GM06990 (cell line): Measurements from ENCODE around the gene GKN1.
"Not testable (repeated sequence)": the region's sequence is repeated elsewhere in the genome, so short reads cannot be mapped to it uniquely, and the experiment has no call there.

ENCODE experiments used
- DNase-seq: peaks from one replicate; pipeline ENCODE4 v3.0.0-alpha.2; 2011; ENCODE audit not compliant: insufficient read length; ENCODE audit errors: extremely low read depth
- H3K27me3 ChIP-seq: replicated peaks from 2 replicates; pipeline ENCODE4 v1.6.0; 2011; ENCODE audit warnings: low read length; ENCODE audit not compliant: control insufficient read depth, insufficient read depth
- H3K36me3 ChIP-seq: 2 replicates; pipeline ENCODE4 v1.5.1; 2011; ENCODE audit warnings: low read length; ENCODE audit not compliant: control insufficient read depth, insufficient read depth
- H3K4me3 ChIP-seq: replicated peaks from 2 replicates; pipeline ENCODE4 v1.5.1; 2011; ENCODE audit warnings: low read depth, mild to moderate bottlenecking, control low read depth, low read length
- TF ChIP-seq, protein P1 (sequence below): IDR thresholded peaks from 2 replicates; pipeline ENCODE4 v1.5.1; 2011; ENCODE audit warnings: low read length, control low read depth, mild to moderate bottlenecking, inconsistent platforms; ENCODE audit not compliant: insufficient read depth, poor library complexity, severe bottlenecking

GKN1 gene

DNA sequence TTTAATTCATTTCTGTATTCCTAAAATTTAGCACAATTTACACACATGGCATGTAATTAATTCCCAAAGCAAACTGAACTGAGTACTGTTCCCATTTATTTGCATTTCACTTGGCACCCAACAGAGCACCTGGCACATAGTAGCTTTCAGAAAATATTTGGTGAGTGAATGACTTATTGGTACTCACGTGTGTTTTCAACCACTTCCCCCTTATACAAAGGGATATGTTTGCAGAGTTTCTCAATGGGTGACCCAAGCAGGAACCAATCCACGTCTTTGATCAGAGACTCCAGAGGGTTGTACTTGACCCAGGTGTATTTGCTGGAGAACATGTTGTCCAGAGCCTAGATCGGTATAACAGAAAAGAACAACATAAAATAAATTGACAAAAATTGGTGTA is 28.3 kb upstream of the GKN1 start:
- H3K27me3 ChIP-seq = no peaks in the 10 kb centered on the region; the same call in 1 of the 2 replicates
- DNase-seq = no peak
- no peaks in the 10 kb centered on the region for H3K36me3 ChIP-seq
- no peak overlapping the region for H3K4me3 ChIP-seq
- TF ChIP-seq, protein P1, sequence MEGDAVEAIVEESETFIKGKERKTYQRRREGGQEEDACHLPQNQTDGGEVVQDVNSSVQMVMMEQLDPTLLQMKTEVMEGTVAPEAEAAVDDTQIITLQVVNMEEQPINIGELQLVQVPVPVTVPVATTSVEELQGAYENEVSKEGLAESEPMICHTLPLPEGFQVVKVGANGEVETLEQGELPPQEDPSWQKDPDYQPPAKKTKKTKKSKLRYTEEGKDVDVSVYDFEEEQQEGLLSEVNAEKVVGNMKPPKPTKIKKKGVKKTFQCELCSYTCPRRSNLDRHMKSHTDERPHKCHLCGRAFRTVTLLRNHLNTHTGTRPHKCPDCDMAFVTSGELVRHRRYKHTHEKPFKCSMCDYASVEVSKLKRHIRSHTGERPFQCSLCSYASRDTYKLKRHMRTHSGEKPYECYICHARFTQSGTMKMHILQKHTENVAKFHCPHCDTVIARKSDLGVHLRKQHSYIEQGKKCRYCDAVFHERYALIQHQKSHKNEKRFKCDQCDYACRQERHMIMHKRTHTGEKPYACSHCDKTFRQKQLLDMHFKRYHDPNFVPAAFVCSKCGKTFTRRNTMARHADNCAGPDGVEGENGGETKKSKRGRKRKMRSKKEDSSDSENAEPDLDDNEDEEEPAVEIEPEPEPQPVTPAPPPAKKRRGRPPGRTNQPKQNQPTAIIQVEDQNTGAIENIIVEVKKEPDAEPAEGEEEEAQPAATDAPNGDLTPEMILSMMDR = no peak

DNA sequence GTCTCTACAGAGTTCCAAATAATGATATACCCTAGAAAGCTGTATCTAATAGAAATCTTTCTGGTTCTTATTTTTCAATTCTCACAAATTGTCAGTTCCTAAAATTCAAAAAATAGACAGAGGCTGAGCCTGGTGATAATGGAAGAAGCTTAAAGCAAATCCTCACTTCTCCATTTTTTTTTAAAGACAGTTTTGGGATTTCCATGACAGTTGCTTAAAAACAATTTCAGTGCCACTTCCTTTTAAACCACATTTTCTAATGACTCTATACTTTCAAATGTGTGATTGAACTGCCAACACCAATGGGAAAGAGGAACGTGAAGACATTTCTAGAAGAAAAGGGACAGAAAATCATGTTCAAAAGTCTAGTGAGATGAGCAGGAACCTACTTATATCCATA is 25.7 kb upstream of the GKN1 start:
- TF ChIP-seq, protein P1 = no peak
- no peak for DNase-seq
- Histone ChIP-seq H3K36me3 (no peaks in the 10 kb centered on the region), H3K27me3 (no peaks in the 10 kb centered on the region; the same call in 1 of the 2 replicates), H3K4me3 (no peak overlapping the region)

DNA sequence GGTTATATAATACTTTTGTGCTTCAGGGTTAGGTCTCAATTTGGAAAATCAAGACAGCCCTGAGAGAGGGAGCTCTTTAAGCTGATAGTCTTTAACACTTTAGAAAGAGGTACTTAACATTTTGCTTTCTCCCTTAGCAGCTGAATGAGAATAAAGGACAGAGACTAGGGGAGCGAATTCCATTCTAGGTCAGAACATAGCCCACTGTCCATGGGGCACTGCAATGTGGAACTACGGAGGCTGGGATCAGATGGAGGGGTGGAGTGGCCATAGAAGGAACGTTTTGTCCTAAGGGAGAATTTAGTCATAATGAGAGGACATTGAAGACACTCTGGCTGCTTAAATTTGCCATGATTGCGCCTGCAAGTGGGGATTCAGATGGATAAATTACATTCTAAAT is 22.5 kb upstream of the GKN1 start:
- H3K36me3 ChIP-seq = no peaks in the 10 kb centered on the region
- no peak for DNase-seq
- H3K27me3 ChIP-seq = no peaks in the 10 kb centered on the region; the same call in 1 of the 2 replicates
- no peak overlapping the region for H3K4me3 ChIP-seq
- TF ChIP-seq, protein P1 = no peak

DNA sequence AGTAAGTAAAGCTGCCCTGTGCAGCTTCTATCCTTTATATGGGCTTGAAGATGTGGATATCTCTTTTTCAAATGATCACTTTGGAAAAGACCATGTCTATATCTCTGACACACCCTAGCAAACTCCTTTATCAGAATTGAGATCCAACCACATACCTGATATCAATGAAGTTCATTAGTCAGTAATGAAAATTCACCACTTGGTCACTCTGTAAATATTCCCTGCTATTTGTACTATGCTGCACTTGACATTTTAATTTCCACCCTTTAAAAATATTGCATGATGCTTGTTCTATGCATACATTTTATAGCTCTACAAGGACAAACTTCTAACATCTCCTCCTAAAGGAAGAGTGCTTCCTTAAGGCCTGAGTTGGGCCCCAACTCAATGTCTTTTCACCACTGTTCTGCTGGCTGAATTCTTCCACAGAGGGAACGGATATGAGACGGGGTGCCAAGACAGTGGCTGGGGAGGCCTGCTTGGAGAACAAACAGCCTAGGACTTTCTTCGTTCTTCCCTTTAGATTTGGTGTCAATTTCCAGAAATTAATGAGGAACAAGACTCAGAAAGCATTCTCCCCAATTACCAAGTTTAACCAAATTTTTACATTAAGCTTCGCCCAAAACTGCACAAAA is 21.4 kb upstream of the GKN1 start, which contains the start of gene GKN2:
TSS of gene GKN2 (minus strand) at position 7 of the 635 bp plus-strand sequence. CDS start 32 bp downstream, outside the sequence.
- DNase-seq = no peak
- no peaks in the 10 kb centered on the region; the same call in 1 of the 2 replicates for H3K27me3 ChIP-seq
- H3K4me3 ChIP-seq = no peak within 1 kb of the TSS
- TF ChIP-seq, protein P1 = no peak
- no peaks in the 10 kb centered on the region for H3K36me3 ChIP-seq

DNA sequence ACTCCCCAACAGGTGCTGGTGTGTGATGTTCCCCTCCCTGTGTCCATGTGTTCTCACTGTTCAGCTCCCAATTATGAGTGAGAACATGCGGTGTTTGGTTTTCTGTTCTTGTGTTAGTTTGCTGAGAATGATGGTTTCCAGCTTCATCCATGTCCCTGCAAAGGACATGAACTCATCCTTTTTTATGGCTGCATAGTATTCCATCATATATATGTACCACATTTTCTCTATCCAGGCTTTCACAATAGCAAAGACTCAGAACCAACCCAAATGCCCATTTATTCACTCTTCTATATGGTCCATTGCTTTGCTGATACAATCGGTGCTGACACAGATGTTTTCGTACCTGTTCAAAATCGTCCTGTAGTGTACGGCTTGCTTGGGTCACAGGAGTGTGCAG is 19.0 kb upstream of the GKN1 start:
- not testable (repeated sequence) for H3K4me3 ChIP-seq, DNase-seq, H3K27me3 ChIP-seq, H3K36me3 ChIP-seq

DNA sequence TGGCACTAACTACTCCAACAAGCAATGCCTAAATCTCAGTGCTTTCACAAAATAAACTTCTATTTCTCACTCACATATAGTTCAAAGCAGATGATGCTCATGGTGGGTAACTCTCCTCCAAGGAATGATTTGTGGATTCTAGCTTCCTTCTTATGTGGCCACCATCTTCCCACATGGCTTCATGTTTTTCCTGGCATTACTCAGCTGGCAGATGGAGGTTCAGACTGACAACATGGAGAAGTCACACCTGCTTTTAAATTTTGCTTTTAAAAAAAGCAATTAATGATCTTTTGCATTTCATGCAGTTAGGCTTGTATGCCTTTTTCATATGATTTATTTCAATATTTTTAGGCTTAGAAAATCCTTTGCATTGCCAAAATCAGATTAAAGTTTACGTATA is 15.4 kb upstream of the GKN1 start:
- TF ChIP-seq, protein P1 = no peak
- no peak for DNase-seq
- no peaks in the 10 kb centered on the region for H3K27me3 ChIP-seq
- H3K36me3 ChIP-seq = no peaks in the 10 kb centered on the region
- no peak overlapping the region for H3K4me3 ChIP-seq
